HG03175 (cell line): ENCODE results near the gene PROSER3.

Source experiments
- ATAC-seq: cut with Tn5 transposase; IDR thresholded peaks from one replicate; pipeline ENCODE4 v1.9.1; 2021; ENCODE audit warnings: mild to moderate bottlenecking, moderate library complexity; ENCODE audit not compliant: unreplicated experiment

Gene PROSER3

DNA sequence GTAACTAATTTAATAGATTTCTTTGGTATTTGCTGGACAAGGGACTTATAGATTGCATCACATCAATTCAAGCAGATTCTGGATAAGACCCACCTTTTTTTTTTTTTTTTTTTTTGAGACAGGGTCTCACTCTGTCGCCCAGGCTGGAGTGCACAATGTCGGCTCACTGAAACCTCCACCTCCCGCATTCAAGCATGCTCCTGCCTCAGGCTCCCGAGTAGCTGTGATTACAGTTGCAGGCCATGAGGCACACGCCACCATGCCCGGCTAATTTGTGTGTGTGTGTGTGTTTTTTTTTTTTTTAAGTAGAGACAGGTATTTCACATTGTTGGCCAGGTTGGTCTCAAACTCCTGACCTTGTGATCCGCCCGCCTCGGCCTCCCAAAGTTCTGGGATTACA, 58.9 kb downstream of the PROSER3 start:
- ATAC-seq = no peak

GRCh38 chr19:35818445-35818844, 60.5 kb downstream of the PROSER3 start:
- no peak for ATAC-seq
